ENCODE results near the gene EYS.

EYS gene

DNA sequence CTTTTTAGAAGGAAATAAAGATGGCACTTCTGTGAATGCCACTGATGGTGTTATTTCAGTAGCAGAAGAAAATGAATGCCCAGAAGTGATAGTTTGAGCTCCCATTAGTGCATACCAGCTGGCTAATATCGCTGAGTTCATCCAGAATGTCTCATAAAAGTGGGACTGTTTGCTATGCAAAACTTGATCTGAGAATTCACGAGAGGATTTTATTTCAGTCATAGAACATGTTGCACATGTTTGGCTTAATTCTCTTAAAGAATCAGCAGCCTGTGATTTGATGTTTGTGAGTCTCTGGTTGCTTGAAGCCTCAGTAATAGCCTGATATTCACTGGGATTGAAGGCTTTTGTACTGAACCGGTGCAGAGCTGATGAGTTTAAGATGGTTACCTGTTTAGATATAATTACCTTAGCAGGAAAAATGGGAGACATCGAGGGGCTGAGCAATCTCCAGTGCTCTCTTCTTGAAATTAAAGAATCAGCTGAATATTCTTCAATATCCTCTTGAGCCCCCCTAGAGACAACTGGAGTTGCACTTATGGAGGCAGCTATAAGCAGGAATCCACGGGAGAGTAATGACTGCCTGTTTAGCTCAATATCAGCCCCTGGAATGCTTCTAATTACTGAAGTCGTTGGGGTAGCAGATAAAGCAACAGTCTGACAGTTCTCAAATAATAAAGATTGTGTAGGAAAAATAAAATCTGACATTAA, 1115.9 kb downstream of the EYS start:
- no peak for DNase-seq (ENCODE audit: low spot score)

DNA sequence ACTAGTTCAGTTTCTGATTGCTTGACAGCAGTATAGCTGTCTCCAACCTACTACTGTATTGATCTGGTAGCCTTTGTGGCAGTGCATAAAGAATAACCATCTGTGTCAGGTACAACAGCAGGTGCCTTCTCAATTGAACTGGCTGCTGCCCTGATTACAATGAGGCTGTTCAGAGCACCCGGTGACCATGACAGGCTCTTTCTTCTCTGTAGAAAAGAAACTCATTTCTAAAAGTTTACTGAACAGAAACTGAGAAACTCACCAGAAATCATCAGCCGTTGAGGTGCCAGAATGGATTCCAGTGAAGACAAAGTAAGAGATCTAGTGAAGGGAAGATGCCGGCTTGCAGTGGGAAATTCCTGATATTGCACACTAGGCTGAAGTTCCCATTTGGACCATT, 1117.1 kb downstream of the EYS start:
- DNase-seq (ENCODE audit: low spot score): no peak

DNA sequence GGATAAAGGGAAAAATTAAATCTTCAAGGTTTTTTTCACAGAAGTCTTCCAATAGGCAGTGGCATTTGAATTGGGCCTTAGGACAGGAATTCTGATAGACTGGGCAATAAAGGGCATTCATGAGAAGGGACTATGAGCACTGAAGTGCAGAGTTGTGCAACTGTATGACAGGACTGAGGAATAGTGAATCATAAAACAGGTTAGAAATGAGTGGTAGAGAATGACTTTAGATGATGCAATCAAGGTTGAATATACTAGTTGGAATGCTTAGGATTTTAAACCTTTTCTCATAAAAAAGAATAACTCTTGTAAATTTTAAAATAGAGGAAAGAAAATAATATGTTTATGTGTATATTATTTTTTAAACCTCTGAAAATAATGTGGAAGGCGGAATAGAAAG, 1126.7 kb downstream of the EYS start:
- no peak for DNase-seq (ENCODE audit: low spot score)

DNA sequence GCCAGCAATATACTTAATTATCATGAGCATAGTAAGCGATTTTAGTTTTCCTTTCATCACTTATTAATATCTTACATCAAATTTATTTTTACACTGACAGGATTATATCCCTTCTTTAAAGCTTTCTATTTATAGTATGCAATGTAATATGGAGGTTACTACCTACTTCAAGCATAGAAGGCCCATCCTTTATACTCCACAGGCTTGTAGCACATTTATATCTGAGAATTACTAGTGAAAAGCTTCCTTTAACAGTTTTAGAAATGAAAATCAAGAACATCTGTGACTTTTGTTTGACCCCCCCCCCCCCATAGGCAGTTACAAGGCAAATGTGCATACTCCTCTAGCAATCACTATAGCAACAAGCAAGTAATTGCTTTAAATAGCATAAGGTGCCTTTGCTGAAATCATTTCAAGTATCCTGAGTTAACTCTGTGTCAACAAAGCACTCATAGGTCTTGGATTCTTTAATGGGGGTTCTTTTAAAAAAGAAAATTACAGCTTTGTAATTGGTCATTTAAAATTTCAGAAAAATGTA, 1153.7 kb downstream of the EYS start:
- peak; percentile 29 for DNase-seq (ENCODE audit: low spot score)

DNA sequence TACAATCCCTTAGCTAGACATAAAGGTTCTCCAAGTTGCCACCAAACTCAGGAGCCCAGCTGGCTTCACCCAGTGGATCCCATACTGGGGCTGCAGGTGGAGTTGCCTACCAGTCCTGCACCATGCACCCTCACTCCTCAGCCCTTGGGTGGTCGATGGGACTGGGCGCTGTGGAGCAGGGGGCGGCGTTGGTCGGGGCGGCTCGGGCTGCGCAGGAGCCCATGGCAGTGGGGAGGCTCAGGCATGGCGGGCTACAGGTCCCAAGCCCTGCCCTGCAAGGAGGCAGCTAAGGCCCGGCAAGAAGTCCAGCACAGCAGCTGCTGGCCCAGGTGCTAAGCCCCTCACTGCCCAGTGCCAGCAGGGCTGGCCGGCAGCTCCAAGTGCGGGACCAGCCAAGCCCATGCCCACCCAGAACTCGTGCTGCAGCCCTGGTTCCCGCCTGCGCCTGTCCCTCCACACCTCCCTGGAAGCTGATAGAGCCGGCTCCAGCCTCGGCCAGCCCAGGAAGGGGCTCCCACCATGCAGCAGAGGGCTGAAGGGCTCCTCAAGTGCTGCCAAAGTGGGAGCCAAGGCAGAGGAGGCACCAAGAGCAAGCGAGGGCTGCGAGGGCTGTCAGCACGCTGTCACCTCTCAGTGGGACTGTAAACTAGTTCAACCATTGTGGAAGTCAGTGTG, 1159.3 kb downstream of the EYS start:
- DNase-seq (ENCODE audit: low spot score): no peak

DNA sequence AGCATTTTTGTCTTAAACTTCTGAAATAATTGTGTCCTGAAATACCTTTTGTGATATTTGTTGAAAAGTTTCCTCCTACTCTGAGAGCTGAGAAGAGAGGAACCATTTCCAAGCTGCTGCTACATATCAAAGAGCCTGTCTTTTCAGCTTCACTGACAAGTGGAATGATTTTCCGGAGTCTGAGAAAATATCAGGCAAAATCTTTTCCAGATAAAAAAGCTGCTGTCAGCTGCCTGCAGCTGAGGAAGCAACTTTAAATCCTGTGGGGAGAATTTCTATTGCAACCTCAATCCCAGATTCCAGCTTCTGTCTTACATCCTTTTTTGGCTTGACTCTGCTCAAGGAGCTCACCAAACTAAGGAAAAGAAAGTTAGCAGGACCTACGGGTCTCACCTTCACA, 1167.1 kb downstream of the EYS start:
- DNase-seq (ENCODE audit: low spot score): peak; percentile 74

DNA sequence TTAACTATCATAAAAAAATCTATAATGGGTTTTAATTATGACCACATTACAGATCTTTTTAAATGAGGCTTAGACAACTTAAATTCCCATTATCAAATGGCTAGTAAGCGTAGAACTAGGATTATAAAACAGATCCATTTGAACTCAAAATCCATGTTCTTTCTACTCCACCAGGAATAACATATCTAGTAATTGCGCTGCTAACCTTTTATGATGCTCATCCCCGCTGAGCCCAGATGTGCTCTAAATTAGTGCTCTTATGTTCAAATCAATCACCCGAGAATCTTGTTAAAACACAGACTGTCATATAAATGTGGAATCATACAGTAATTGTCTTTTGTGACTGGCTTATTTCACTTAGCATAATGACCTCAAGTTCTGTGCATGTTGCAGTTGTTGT, 1168.3 kb downstream of the EYS start:
- DNase-seq (ENCODE audit: low spot score): no peak

DNA sequence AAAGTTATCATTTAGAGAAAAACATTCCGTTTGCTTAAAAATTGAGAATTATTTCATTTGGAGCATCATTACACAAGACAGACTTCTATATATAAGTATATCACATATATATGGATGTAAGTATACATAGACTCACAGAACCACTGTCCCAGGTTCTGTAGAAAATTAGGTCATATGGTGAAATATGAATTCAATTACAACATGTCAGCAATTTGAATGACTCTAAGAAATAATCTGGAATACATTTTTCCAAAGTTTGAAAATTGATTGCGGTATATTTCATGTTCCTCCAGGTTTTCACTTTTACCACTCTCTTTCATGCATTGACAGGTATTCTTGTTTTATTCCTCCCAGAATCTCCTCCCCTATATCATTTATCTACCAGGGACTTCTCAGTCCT, 1179.1 kb downstream of the EYS start:
- DNase-seq (ENCODE audit: low spot score): no peak

DNA sequence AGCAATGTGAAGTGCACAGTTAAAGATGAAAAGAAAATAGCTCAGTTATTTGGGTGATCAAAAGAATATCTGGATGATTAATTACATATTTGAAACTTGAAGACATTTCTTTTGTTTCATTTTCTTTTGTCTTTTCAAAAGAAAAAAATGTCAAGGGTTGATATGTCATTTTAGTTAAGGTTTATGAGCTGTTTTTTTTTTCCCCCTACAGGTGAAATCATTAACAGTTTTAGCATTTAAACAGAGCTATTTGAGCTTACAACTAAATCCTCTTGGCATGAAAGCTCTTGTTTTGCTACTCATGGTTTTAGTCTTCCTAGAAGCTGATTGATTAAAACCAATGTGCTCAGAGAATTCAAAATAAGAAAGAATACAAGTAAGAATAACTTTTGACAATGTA, 1184.2 kb downstream of the EYS start:
- no peak for DNase-seq (ENCODE audit: low spot score)

DNA sequence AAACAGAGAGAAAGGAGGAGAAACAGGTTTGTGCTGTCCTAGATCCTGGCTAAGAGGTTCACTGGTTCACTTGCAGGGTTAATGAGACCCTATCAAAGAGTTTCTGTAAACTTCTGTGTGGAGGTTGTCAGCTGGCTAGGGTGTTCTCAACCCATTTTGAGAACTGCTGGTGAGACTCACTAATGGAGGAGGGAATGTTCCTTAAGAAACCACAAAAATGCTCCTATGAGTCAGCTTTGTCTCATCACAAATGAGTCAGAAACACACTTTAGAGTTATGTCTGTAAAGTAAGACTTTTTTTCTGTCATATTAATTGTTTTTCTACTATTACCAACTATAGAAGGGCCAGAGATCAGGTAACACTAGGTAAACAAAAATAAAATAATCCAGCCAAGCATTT, 1187.0 kb downstream of the EYS start:
- peak; percentile 19 for DNase-seq (ENCODE audit: low spot score)

DNA sequence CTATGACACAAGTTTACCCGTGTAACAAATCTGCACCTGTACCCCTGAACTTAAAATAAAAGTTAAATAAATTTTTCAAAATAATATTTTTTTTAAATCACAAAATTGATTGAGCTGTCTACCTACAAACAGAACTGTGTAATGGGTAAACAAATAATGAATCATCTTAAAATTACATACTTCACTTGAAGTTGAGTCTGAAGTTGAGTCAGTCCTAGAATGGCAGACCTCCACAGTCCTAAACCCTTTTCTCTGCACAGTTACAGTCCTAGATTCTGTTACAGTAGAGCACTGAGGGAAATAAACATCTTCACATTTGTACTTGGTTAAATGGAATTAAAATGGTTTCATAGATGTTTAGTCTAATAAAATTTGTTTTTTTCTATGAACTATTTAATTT, 1190.6 kb downstream of the EYS start:
- DNase-seq (ENCODE audit: low spot score): no peak

DNA sequence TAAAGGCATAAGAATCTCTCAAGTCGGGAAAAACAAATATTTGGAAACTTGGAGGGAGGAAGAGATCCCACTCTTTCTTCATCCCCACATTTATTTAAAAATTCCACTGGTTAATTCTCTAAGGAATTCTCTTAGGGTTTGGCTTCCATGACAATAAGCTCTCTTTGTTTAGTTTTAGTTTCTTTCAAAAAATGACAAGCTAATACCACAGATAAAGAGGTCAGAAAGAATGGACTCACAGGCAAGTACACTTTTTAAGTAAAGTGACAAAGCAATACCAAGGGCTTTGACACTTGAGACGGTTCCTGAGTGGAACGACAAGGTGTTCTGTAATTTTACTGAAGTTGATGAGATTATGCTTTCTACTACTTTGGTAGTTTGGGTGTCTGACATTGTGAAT, 1199.4 kb downstream of the EYS start:
- no peak for DNase-seq (ENCODE audit: low spot score)

DNA sequence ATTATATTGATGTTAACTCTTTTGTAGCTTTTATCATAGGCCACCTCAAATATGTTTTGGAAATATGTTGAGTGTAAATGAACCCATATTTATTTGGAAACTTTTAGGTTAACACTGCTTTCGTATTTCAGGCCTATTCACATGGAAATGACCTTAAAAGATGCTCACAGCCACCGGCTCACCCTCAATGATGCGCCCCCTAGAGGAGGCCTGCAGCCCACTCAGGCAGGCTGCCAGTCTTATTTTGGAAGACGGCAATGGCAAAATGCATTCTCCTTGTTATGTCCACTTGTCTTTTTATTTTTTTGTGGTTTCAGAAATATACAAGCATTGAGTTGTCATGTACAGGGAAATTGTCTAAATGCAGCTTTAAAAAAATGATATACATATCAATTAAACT, 1201.7 kb downstream of the EYS start:
- DNase-seq (ENCODE audit: low spot score): no peak

DNA sequence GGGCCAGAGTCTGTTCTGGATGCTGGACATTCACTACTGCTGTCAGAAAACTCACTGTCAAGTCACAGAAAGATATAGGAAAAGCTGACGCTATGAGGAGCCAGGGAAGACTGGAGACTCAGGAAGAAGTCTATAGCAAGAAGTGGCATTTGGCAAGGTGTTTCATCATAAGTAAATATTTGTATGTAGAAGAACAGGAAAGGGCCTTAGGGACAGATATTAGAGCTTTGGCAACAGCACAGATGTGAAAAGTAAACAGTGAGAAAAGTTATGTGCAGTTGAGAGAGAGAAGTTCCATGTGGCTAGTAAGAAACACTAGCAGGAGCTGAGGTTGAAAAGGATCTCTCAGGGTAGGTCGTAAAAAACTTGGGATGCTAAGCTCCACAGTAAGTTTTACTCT, 1202.5 kb downstream of the EYS start:
- DNase-seq (ENCODE audit: low spot score): no peak

DNA sequence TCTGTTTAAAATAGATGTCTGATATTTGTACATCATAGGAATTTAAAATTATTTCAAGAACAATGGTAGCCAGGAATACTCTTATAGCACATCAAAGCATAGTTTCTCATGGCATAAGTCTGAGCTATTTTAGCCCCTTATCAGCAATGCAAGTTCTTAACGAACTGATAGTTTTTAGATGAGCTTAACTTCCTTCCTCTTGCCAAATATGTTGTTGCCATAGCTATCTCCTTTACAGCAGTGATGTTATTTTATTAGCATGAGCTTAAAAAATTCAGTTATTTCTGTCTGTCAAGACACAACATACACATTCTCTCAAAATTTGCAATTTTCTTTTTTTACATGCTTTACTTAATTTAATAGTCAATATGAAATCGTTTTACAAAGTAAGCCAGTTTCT, 1204.2 kb downstream of the EYS start:
- DNase-seq (ENCODE audit: low spot score): no peak

DNA sequence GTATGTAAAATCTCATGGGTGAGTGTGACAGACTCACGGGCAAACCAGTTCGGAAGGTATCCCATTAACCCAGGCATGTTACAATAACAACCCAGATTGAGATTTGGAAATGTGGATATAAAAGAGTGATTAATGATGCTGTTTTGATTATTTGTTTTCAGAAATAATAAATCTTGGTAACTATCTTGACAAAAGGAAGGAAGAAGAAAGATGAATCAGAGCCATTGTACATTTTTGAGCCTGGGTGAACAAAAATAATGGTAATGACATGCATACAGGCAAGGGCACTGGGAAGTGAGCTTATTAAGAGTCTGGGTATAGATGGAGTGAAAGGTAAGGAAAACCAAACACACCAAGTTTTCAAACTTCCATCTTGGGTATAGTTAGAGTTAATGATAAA, 1209.4 kb downstream of the EYS start:
- no peak for DNase-seq (ENCODE audit: low spot score)

DNA sequence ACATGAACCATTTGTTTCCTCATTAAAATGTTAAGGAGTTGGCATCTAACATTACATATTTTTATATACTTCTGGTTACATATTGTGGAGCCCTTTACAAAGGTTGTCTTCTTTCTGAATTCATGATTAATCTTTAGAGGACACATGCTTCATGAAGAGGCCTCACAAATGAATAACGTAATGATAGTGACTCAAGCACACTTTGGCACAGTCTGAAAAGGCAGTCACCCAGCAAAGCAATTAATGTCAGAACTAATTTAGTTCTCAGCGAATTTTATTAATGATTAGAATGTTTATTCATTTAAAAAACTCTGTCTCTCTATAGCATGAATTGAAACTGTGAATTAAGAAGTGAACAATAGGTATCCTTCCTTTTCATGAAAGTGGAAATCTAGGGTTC, 1217.3 kb downstream of the EYS start:
- DNase-seq (ENCODE audit: low spot score): no peak

DNA sequence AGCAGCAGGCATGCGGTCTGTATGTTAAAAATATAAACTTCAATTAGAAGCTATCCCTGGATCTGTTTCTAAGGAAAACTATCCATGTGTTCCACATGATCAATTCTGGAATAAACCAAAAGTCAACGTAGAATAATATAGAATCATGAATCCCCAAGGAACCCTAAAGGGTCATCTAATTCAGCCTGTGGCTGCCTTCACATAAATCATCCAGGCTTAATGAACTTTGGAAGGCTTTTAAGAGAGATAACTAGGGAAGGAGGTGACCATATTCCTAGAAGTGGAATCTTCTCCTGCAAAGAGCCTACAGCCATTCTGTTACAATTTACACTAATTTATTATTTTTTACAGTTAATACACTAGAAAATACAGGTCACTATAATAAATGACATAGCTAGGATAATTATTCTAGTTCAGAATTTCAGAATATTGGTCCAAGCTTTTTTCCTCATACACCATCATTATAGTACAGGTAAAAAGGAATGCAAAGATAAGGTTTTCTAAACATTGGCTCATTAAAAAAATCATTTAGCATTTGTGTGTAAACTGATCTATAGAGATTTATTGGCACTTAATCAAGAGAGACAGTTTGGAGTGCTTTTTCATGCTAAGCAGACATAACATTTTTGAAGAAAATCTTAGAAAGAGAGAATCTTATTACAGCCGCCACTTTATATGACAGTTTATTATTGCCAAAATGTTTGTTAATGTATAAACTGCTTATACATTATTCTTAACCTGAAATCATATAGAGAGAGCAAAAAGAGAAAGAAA, 1220.3 kb downstream of the EYS start:
- no peak for DNase-seq (ENCODE audit: low spot score)

DNA sequence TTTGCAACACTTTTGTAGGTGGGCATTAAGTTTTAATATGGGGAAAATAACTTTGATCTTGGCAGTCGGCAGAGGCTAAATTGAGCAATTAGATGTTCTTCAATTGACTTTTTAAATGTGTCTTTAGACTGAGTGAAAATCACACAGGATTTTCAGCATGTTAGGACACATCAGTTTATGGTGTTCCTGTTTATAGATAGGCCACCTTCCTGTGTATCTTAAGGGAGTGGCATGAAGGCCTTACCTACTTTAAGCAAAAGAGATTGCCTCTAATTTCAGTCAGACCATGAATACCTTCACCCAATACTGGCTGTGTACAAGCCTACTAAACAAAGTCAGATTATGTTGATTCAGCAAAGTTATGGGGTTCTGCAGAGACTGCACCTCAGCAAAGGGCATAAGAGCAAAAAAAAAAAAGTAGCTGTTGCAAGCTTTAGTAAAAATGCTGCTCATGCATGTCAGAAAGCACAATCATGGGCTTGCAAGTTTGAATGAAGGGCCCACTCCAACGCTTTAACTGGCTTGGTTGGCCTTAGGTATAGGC, 1223.0 kb downstream of the EYS start:
- DNase-seq (ENCODE audit: low spot score): no peak

DNA sequence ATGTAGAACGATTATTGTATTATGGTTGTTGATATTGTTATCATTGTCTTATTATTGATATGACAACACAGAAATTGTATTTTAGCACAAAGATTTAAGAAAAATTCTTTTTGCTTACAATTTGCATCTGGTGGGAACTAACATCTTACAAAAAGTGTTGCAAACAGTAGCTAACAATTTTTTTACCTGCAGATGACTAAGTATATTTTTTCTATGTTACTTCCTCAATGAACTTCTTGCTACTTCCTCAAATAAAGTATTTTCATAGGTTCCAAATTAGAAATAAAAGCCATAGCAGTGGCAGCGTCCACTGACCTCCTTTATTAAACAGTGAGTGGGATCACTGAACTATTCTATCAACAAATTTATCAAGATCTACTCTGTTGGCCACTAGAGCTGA, 1224.4 kb downstream of the EYS start:
- no peak for DNase-seq (ENCODE audit: low spot score)

DNA sequence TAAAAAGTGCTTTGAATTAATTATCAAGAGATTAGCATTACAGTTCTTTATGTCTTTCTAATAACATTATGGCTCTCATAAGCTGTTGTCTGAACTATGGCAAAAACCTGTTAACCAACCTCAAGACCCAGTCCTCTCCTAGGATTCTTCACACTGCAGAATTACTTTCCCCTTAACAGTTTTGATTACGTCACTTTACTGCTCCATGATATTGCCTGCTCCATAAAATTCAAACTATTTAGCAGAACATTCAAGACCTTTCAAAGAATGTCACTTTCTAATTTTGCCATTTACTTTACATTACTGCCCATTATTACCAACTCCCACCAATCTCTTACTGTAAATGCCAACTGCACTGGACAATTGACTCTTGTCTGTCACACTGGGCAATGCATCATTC, 1227.9 kb downstream of the EYS start:
- DNase-seq (ENCODE audit: low spot score): no peak

DNA sequence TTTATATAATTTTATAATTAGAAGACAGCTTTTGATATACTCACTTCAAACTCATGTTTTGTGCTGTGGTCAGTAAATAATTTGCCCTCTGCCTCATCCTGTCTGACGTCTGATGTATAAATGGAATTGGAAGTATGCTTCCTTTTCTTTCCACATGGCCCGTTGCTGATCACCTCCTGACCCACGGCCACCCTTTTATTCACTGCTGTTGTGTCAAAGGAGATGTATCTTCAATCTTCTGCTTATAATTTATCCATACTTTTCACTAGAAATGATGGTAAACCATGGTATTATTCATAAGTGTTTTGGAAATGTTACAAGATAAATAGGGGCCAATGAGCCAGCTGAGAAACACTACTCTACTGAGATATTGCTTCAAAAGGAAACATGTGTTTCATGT, 1229.6 kb downstream of the EYS start:
- DNase-seq (ENCODE audit: low spot score): no peak

DNA sequence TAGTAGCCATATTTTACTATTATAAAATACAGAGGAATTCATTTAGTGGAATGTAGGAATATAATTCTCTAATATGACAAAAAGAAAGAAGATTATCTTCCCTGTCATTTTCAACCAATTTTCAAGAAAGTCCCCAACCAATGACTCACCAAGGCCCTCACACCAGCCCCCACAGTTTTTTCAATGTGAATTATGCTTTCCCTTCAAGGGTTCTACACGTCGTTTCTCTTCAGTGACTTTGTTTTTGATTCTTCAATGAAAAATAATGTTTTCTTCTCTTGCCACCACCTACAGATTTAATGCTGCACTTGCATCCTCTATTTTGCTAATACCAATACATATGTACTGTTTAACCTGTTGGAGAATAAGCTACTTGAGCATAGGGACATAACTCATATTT, 1230.1 kb downstream of the EYS start:
- DNase-seq (ENCODE audit: low spot score): no peak

All from putamen (tissue), 1 donor.